GM18951 (cell line): ENCODE data around the gene ADGRL3.

ENCODE experiments used
- POLR2A ChIP-seq: IDR thresholded peaks from 4 replicates; pipeline ENCODE4 v1.6.1; 2011; ENCODE audit warnings: mild to moderate bottlenecking; ENCODE audit not compliant: insufficient read length, insufficient read depth; ENCODE audit errors: extremely low read depth
- in situ Hi-C: fragments of 300-500 bp; cut with MboI; formaldehyde crosslinking; loops from one replicate; pipeline ENCODE4 v1.12.0; 2022; ENCODE audit warnings: low sequenced_read_pairs, mixed read lengths, inconsistent platforms; ENCODE audit not compliant: unreplicated experiment

The ADGRL3 gene

GRCh38 chr4:61580721-61581377 lies 380.7 kb downstream of the ADGRL3 start:
- in situ Hi-C loops = no loop called here
- TF ChIP-seq POLR2A = no peak

GRCh38 chr4:61583696-61584095 lies 383.6 kb downstream of the ADGRL3 start:
- no peak for TF ChIP-seq POLR2A
- in situ Hi-C loops = no loop called here

GRCh38 chr4:61588621-61589402 lies 388.7 kb downstream of the ADGRL3 start:
- in situ Hi-C loops = no loop called here

GRCh38 chr4:61590881-61591280 lies 390.8 kb downstream of the ADGRL3 start:
- TF ChIP-seq POLR2A = no peak

More at GRCh38 chr4:61588621-61589402, 388.7 kb downstream of the ADGRL3 start:
- no peak for TF ChIP-seq POLR2A

GRCh38 chr4:61596606-61597340 lies 396.6 kb downstream of the ADGRL3 start:
- TF ChIP-seq POLR2A = no peak
- in situ Hi-C loops = no loop called here

More at GRCh38 chr4:61590881-61591280, 390.8 kb downstream of the ADGRL3 start:
- in situ Hi-C loops = no loop called here

- in situ Hi-C loops = no loop called here
- TF ChIP-seq POLR2A = no peak
Observed at GRCh38 chr4:61603086-61603485, 403.0 kb downstream of the ADGRL3 start.

GRCh38 chr4:61604054-61604453 lies 403.9 kb downstream of the ADGRL3 start:
- in situ Hi-C loops = no loop called here
- no peak for TF ChIP-seq POLR2A

- no peak for TF ChIP-seq POLR2A
- in situ Hi-C loops = no loop called here
Observed at GRCh38 chr4:61605984-61606383, 405.9 kb downstream of the ADGRL3 start.

GRCh38 chr4:61614231-61614630 lies 414.1 kb downstream of the ADGRL3 start:
- in situ Hi-C loops = no loop called here
- no peak for TF ChIP-seq POLR2A

GRCh38 chr4:61619528-61619927 lies 419.4 kb downstream of the ADGRL3 start:
- TF ChIP-seq POLR2A = no peak
- in situ Hi-C loops = no loop called here

- in situ Hi-C loops = no loop called here
- TF ChIP-seq POLR2A = no peak
Observed at GRCh38 chr4:61628282-61628681, 428.2 kb downstream of the ADGRL3 start.

- in situ Hi-C loops = no loop called here
Observed at GRCh38 chr4:61628727-61629126, 428.6 kb downstream of the ADGRL3 start.

GRCh38 chr4:61630548-61630947 lies 430.4 kb downstream of the ADGRL3 start:
- TF ChIP-seq POLR2A = no peak
- in situ Hi-C loops = no loop called here

More at GRCh38 chr4:61628727-61629126, 428.6 kb downstream of the ADGRL3 start:
- no peak for TF ChIP-seq POLR2A
